ENCODE measurements around the gene CNTN4. TPM values are rescaled to one million over a fixed set of nuclear protein-coding genes. Genes with fewer than 3 reads are reported as not detected.

Gene CNTN4
- total RNA-seq, 1 experiment from 2014 or later = 1.6 TPM

- Mint-ChIP-seq H3K27me3 (ENCODE audit: low read depth) (no peaks in the 10 kb centered on the region), H3K9me3 (no peaks in the 10 kb centered on the region), H3K4me1 (peaks cover 6 to 10% of the 10 kb centered on the region in 2 experiments), H3K36me3 (ENCODE audit: insufficient read depth in 1 of 3, low read depth in 3 of 3) (no peaks in the 10 kb centered on the region), H3K4me3 (no peak overlapping the region), H3K27ac (peak overlapping the region in 1 of 3 experiments; percentile 16; a peak in 1 of 7 replicates)
- Histone ChIP-seq H3K9ac (ENCODE audit: extremely low read depth, insufficient read length, low read length) (no peak overlapping the region), H4K5ac (ENCODE audit: insufficient read length, low read depth, low read length) (no peak overlapping the region), H2BK5ac (ENCODE audit: insufficient read length, low read length) (no peak overlapping the region), H2AFZ (ENCODE audit: low read length) (no peak overlapping the region), H3K27me3 (ENCODE audit: insufficient read depth, low read length) (no peaks in the 10 kb centered on the region), H2BK15ac (ENCODE audit: low read depth, low read length) (no peak overlapping the region), H3K23me2 (ENCODE audit: insufficient read length, low read depth, low read length, poor library complexity, severe bottlenecking) (no peaks in the 10 kb centered on the region), H2BK120ac (ENCODE audit: low read depth, low read length, poor library complexity, severe bottlenecking) (no peak overlapping the region), H3T11ph (ENCODE audit: low read length) (no peak overlapping the region), H3K4ac (ENCODE audit: low read depth, low read length) (no peak overlapping the region), H3K9me3 (ENCODE audit: control insufficient read depth, low read depth, low read length) (no peaks in the 10 kb centered on the region), H3K56ac (ENCODE audit: insufficient read length, low read depth, low read length) (no peak overlapping the region), H3K79me2 (ENCODE audit: insufficient read depth, low read length) (no peaks in the 10 kb centered on the region), H3K14ac (ENCODE audit: insufficient read depth, low read length) (no peak overlapping the region), H3K4me2 (ENCODE audit: insufficient read depth, insufficient read length, low read length) (no peak overlapping the region), H4K91ac (ENCODE audit: insufficient read length, low read depth, low read length) (no peak overlapping the region), H3K18ac (ENCODE audit: insufficient read length, low read depth, low read length) (no peak overlapping the region), H4K8ac (replicated peaks; ENCODE audit: insufficient read length, low read depth, low read length) (no peak overlapping the region), H2BK20ac (ENCODE audit: low read depth, low read length, poor library complexity, severe bottlenecking) (no peak overlapping the region), H2BK12ac (ENCODE audit: insufficient read length, low read depth, low read length) (no peak overlapping the region), H3K79me1 (ENCODE audit: insufficient read depth, low read depth, low read length, poor library complexity, severe bottlenecking) (no peaks in the 10 kb centered on the region), H3K27ac (ENCODE audit: insufficient read length, low read depth, low read length) (no peak overlapping the region), H4K20me1 (ENCODE audit: control insufficient read depth, insufficient read depth, insufficient read length) (no peaks in the 10 kb centered on the region), H3K23ac (ENCODE audit: insufficient read length, low read depth, low read length) (no peak overlapping the region), H2AK5ac (ENCODE audit: insufficient read length, low read length) (no peak overlapping the region), H3K4me1 (ENCODE audit: insufficient read depth, low read length) (no peaks in the 10 kb centered on the region)
- DNase-seq = no peak
- no peak for TF ChIP-seq CTCF (conservative IDR thresholded peaks at IDR 0.05)
- WGBS (ENCODE audit: extremely low coverage, insufficient read length, low lambda C conversion rate) = no CpG with 5 or more reads among the region's 2 CpGs
These were observed 427.3 kb downstream of the CNTN4 start for GRCh38 chr3:2525968-2526367.

Data from H9 (cell line).